ENCODE data around the gene LAMA2. TPM values are rescaled to one million over a fixed set of nuclear protein-coding genes. Genes with fewer than 3 reads are reported as not detected.

LAMA2 gene
- total and polyA plus RNA-seq, 2 donors (not counting 1 experiment from before 2014, with no cell fraction given) = 19.5 to 67.5 TPM

DNA sequence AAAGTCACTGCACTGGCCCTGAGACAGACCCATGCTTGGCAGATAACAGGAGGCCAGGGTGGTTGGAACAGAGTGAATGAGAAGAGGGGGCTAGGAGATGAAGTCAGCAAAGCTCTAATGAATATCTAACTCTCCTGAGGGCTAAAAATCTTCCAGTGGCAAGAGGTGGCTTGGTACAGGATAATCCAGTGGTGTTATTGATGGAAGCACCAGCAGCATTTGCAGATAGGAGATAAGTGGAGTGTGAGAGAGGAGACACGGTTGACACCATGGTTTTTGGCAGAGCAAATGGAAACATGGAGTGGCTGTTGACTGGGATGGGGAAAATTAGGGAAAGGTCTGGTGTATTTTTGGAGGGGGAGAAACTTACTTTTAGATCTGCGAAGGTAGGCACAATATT lies 464.0 kb downstream of the LAMA2 start:
- Histone ChIP-seq H3K27ac (ENCODE audit: insufficient read depth, low read length) (no peak overlapping the region), H4K20me1 (ENCODE audit: control insufficient read depth, extremely low read depth, insufficient read depth, low read length) (no peaks in the 10 kb centered on the region), H3K9me3 (ENCODE audit: control insufficient read depth, insufficient read depth, low read depth, low read length) (no peaks in the 10 kb centered on the region), H3K9ac (ENCODE audit: insufficient read depth, low read length) (no peak overlapping the region), H3K4me2 (ENCODE audit: extremely low read depth, insufficient read depth, low read length) (no peak overlapping the region), H3K27me3 (ENCODE audit: control insufficient read depth, insufficient read depth, low read length) (no peaks in the 10 kb centered on the region), H3K4me1 (ENCODE audit: control insufficient read depth, extremely low read depth, insufficient read depth, low read length) (no peaks in the 10 kb centered on the region), H3K36me3 (ENCODE audit: control insufficient read depth, insufficient read depth, low read length) (no peaks in the 10 kb centered on the region), H2AFZ (ENCODE audit: low read length) (no peak overlapping the region), H3K79me2 (ENCODE audit: control insufficient read depth, insufficient read depth, low read length) (no peaks in the 10 kb centered on the region), H3K4me3 (replicated peaks in 1 of 4; ENCODE audit: control extremely low read depth in 1 of 4, insufficient read depth in 1 of 4, low read depth in 3 of 4, low read length in 4 of 4) (no peak overlapping the region)
- no peak for DNase-seq (ENCODE audit: low read depth in 2 of 2)
- no peak for TF ChIP-seq EZH2 (IDR thresholded peaks at IDR 0.05; ENCODE audit: low read length, missing control alignments)
- TF ChIP-seq, protein P1, sequence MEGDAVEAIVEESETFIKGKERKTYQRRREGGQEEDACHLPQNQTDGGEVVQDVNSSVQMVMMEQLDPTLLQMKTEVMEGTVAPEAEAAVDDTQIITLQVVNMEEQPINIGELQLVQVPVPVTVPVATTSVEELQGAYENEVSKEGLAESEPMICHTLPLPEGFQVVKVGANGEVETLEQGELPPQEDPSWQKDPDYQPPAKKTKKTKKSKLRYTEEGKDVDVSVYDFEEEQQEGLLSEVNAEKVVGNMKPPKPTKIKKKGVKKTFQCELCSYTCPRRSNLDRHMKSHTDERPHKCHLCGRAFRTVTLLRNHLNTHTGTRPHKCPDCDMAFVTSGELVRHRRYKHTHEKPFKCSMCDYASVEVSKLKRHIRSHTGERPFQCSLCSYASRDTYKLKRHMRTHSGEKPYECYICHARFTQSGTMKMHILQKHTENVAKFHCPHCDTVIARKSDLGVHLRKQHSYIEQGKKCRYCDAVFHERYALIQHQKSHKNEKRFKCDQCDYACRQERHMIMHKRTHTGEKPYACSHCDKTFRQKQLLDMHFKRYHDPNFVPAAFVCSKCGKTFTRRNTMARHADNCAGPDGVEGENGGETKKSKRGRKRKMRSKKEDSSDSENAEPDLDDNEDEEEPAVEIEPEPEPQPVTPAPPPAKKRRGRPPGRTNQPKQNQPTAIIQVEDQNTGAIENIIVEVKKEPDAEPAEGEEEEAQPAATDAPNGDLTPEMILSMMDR (conservative IDR thresholded peaks at IDR 0.05 in 1 of 2, IDR thresholded peaks at IDR 0.05 in 1 of 2; ENCODE audit: low read depth in 1 of 2, low read length in 2 of 2) = no peak

DNA sequence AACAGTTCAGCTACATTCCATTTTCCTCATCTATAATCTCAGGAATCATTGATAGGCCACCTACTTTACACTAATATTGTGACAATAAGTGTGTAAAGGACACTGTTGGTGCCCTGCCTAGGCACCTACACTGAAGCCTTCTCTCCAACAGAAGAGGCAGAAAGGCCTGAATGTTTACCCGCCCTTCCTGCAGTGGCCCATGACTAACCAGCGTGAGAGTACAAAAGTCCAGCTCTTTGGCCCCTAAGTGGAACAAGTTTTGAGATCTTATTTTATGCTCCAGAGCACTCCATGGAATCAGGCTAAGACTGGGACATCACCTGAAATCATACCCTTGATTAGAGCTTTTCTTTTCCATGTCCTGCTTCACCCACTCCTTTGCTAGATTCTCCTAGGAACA lies 467.3 kb downstream of the LAMA2 start:
- Histone ChIP-seq H4K20me1 (ENCODE audit: control insufficient read depth, extremely low read depth, insufficient read depth, low read length) (no peaks in the 10 kb centered on the region), H3K4me2 (ENCODE audit: extremely low read depth, insufficient read depth, low read length) (no peak overlapping the region), H3K79me2 (ENCODE audit: control insufficient read depth, insufficient read depth, low read length) (no peaks in the 10 kb centered on the region), H3K9ac (ENCODE audit: insufficient read depth, low read length) (no peak overlapping the region), H3K27ac (ENCODE audit: insufficient read depth, low read length) (no peak overlapping the region), H3K4me3 (replicated peaks in 1 of 4; ENCODE audit: control extremely low read depth in 1 of 4, insufficient read depth in 1 of 4, low read depth in 3 of 4, low read length in 4 of 4) (no peak overlapping the region), H3K36me3 (ENCODE audit: control insufficient read depth, insufficient read depth, low read length) (no peaks in the 10 kb centered on the region), H3K9me3 (ENCODE audit: control insufficient read depth, insufficient read depth, low read depth, low read length) (no peaks in the 10 kb centered on the region), H3K27me3 (ENCODE audit: control insufficient read depth, insufficient read depth, low read length) (no peaks in the 10 kb centered on the region), H2AFZ (ENCODE audit: low read length) (no peak overlapping the region), H3K4me1 (ENCODE audit: control insufficient read depth, extremely low read depth, insufficient read depth, low read length) (no peaks in the 10 kb centered on the region)
- no peak for DNase-seq (ENCODE audit: low read depth in 2 of 2)
- TF ChIP-seq EZH2 (IDR thresholded peaks at IDR 0.05; ENCODE audit: low read length, missing control alignments) = no peak
- TF ChIP-seq, protein P1 (conservative IDR thresholded peaks at IDR 0.05 in 1 of 2, IDR thresholded peaks at IDR 0.05 in 1 of 2; ENCODE audit: low read depth in 1 of 2, low read length in 2 of 2) = no peak

DNA sequence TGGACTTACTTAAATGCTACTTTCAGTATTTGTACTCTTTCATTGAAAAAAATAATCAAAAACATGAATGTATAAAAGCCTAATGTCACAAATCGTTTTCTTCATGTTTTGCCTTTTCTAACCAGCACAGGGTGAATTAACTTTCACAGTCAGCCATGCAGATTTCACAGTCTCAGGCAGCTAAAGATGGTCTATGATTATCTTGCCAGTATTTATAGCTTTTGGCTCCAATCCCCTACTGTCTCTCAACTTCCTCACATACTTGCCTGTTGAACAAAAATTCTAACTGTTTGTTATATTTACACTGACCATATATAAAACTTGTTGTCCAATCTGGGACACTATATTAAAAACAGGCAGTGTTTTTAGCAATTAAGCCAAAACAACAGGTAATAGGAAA lies 468.9 kb downstream of the LAMA2 start:
- Histone ChIP-seq H3K4me2 (ENCODE audit: extremely low read depth, insufficient read depth, low read length) (no peak overlapping the region), H4K20me1 (ENCODE audit: control insufficient read depth, extremely low read depth, insufficient read depth, low read length) (no peaks in the 10 kb centered on the region), H3K4me1 (ENCODE audit: control insufficient read depth, extremely low read depth, insufficient read depth, low read length) (no peaks in the 10 kb centered on the region), H3K4me3 (replicated peaks in 1 of 4; ENCODE audit: control extremely low read depth in 1 of 4, insufficient read depth in 1 of 4, low read depth in 3 of 4, low read length in 4 of 4) (no peak overlapping the region), H3K27ac (ENCODE audit: insufficient read depth, low read length) (no peak overlapping the region), H3K27me3 (ENCODE audit: control insufficient read depth, insufficient read depth, low read length) (no peaks in the 10 kb centered on the region), H3K79me2 (ENCODE audit: control insufficient read depth, insufficient read depth, low read length) (no peaks in the 10 kb centered on the region), H3K36me3 (ENCODE audit: control insufficient read depth, insufficient read depth, low read length) (no peaks in the 10 kb centered on the region), H3K9me3 (ENCODE audit: control insufficient read depth, insufficient read depth, low read depth, low read length) (no peaks in the 10 kb centered on the region), H3K9ac (ENCODE audit: insufficient read depth, low read length) (no peak overlapping the region), H2AFZ (ENCODE audit: low read length) (no peak overlapping the region)
- TF ChIP-seq, protein P1 (conservative IDR thresholded peaks at IDR 0.05 in 1 of 2, IDR thresholded peaks at IDR 0.05 in 1 of 2; ENCODE audit: low read depth in 1 of 2, low read length in 2 of 2) = no peak
- no peak for TF ChIP-seq EZH2 (IDR thresholded peaks at IDR 0.05; ENCODE audit: low read length, missing control alignments)
- no peak for DNase-seq (ENCODE audit: low read depth in 2 of 2)

All from fibroblast of lung (primary cell).